Activated effector memory CD4-positive, alpha-beta T cell treated with Interleukin-2 at 50 U/mL for 16 hours (primary cell): Measurements from ENCODE around the gene OR2A25.

ENCODE experiments used
- DNase-seq: peaks from one replicate; pipeline ENCODE4 v3.0.0-alpha.2; 2020

OR2A25 gene

GRCh38 chr7:144085978-144086377 lies 16.4 kb downstream of the OR2A25 start, which contains the start of gene OR2A12:
OR2A12 (plus strand) TSS chr7:144086278; CDS start chr7:144095108, 8,830 bp downstream.
- no peak for DNase-seq

- no peak for DNase-seq
These were observed 17.1 kb downstream of the OR2A25 start for GRCh38 chr7:144086730-144087129.

- DNase-seq = no peak
These were observed 17.6 kb downstream of the OR2A25 start for GRCh38 chr7:144087230-144087629.

GRCh38 chr7:144090667-144091066 lies 21.1 kb downstream of the OR2A25 start:
- DNase-seq = no peak

- no peak for DNase-seq
These were observed 29.2 kb downstream of the OR2A25 start for GRCh38 chr7:144098776-144099175.

GRCh38 chr7:144100607-144101006 lies 31.0 kb downstream of the OR2A25 start:
- DNase-seq = no peak

GRCh38 chr7:144102041-144102440 lies 32.4 kb downstream of the OR2A25 start:
- DNase-seq = no peak

GRCh38 chr7:144105211-144105610 lies 35.6 kb downstream of the OR2A25 start:
- no peak for DNase-seq

GRCh38 chr7:144109283-144109682 lies 39.7 kb downstream of the OR2A25 start, which contains the start of gene OR2A2:
OR2A2 (plus strand) TSS chr7:144109583; CDS start chr7:144109583, 0 bp downstream.
- no peak for DNase-seq

- no peak for DNase-seq
These were observed 40.7 kb downstream of the OR2A25 start for GRCh38 chr7:144110272-144110671.

- no peak for DNase-seq
These were observed 44.0 kb downstream of the OR2A25 start for GRCh38 chr7:144113651-144114050.

GRCh38 chr7:144118341-144118740 lies 48.7 kb downstream of the OR2A25 start:
- no peak for DNase-seq

- DNase-seq = no peak
These were observed 53.3 kb downstream of the OR2A25 start, which contains the start of gene OR2A14 for GRCh38 chr7:144122876-144123275. OR2A14 (plus strand) TSS chr7:144123176; CDS start chr7:144129113, 5,937 bp downstream.
